K562 (cell line): Measurements from ENCODE around the gene DDAH1. TPM values are rescaled to one million over a fixed set of nuclear protein-coding genes. Genes with fewer than 3 reads are reported as not detected.
A peak's percentile ranks its signal among the peaks of the same experiment; 100 is the strongest.

Source experiments
- ATF1 ChIP-seq, 2 experiments: fragments of 450-650 bp in 1 of 2; IDR thresholded peaks; 2 replicates each; pipeline ENCODE4 v1.6.1; 2016; ENCODE audit warnings: missing compliant biosample characterization in 1 of 2, missing genetic modification characterization in 1 of 2
- ATF7 ChIP-seq: fragments of 450-650 bp; IDR thresholded peaks from 2 replicates; pipeline ENCODE4 v1.7.1; 2014; ENCODE audit warnings: mild to moderate bottlenecking, moderate library complexity
- CBX2 ChIP-seq: fragments of 200-600 bp; sonication (generic); IDR thresholded peaks from one replicate; pipeline ENCODE4 v1.6.1; 2012; ENCODE audit warnings: mild to moderate bottlenecking, low read length, inconsistent platforms; ENCODE audit not compliant: insufficient read depth, poor library complexity, severe bottlenecking
- DMBX1 ChIP-seq: fragments of 250-450 bp; sonication (Bioruptor Pico); IDR thresholded peaks from 2 replicates; pipeline ENCODE4 v1.8.0; 2022; ENCODE audit warnings: inconsistent platforms, mild to moderate bottlenecking, moderate library complexity, borderline replicate concordance
- EGR1 ChIP-seq: fragments of 450-650 bp; conservative IDR thresholded peaks from 2 replicates; pipeline ENCODE4 v1.6.1; 2017; ENCODE audit warnings: mild to moderate bottlenecking
- ETV5 ChIP-seq: sonication (generic); formaldehyde crosslinking; IDR thresholded peaks from 2 replicates; pipeline ENCODE4 v1.4.0; 2020; ENCODE audit warnings: low read depth, mild to moderate bottlenecking, missing genetic modification reagents
- KLF6 ChIP-seq: fragments of 250-450 bp; sonication (Bioruptor Pico); IDR thresholded peaks from 2 replicates; pipeline ENCODE4 v1.4.0; 2020; ENCODE audit warnings: mild to moderate bottlenecking, moderate library complexity, borderline replicate concordance
- NELFE ChIP-seq: IDR thresholded peaks from 2 replicates; pipeline ENCODE4 v1.6.1; 2011; ENCODE audit warnings: mild to moderate bottlenecking; ENCODE audit not compliant: insufficient read depth, insufficient read length
- SIN3B ChIP-seq: fragments of 450-650 bp; IDR thresholded peaks from 2 replicates; pipeline ENCODE4 v1.6.1; 2017; ENCODE audit warnings: low read depth, mild to moderate bottlenecking, moderate library complexity
- U2AF1 ChIP-seq: fragments of 200-400 bp; formaldehyde crosslinking; optimal IDR thresholded peaks from 2 replicates; pipeline ENCODE3; 2017; ENCODE audit warnings: mild to moderate bottlenecking, low read depth, low read length, moderate library complexity
- ZBTB7A ChIP-seq: IDR thresholded peaks from 2 replicates; pipeline ENCODE4 v1.6.1; 2011; ENCODE audit warnings: low read depth, mild to moderate bottlenecking, low read length, moderate library complexity, borderline replicate concordance; ENCODE audit not compliant: control insufficient read depth
- ZNF224 ChIP-seq: sonication (generic); formaldehyde crosslinking; IDR thresholded peaks from 2 replicates; pipeline ENCODE4 v1.8.0; 2022; ENCODE audit warnings: mild to moderate bottlenecking, missing genetic modification reagents
- ZNF253 ChIP-seq: fragments of 250-450 bp; sonication (Bioruptor Pico); conservative IDR thresholded peaks from 2 replicates; pipeline ENCODE4 v1.6.1; 2021; ENCODE audit warnings: mild to moderate bottlenecking
- polyA plus RNA-seq, 8 experiments: library from polyadenylated mRNA; depleted of rRNA in 4 of 8; stranded (reverse) in 5 of 8; unstranded in 3 of 8; fragments of >200 nt; fragmentation: Nextera tagmentation in 2 of 8; fragmentation: Illumina TruSeq in 1 of 8; extraction: Ambion mirVana in 2 of 8; extraction: Trizol in 1 of 8; gene quantifications; 2 replicates each; pipeline versions ENCODE4 v1.2.1 to v1.2.3, GENCODE V29; 2011 to 2014; ENCODE audit warnings: inconsistent platforms in 1 of 8, missing spikeins in 1 of 8
- total RNA-seq, 7 experiments: library from RNA; depleted of rRNA in 6 of 7; stranded (reverse); fragments of >200 nt in 6 of 7; fragmentation: Illumina TruSeq in 2 of 7; extraction: Trizol in 2 of 7; gene quantifications; 2 replicates each; pipeline versions ENCODE4 v1.2.1 to v1.2.3, GENCODE V29; 2011 to 2021; ENCODE audit warnings: low replicate concordance in 1 of 7
- TF ChIP-seq, protein P1 (sequence below), 3 experiments: IDR thresholded peaks in 2 of 3; conservative IDR thresholded peaks in 1 of 3; 2 replicates each; pipeline ENCODE4 v1.5.1; 2011 to 2012; ENCODE audit warnings: low read length in 3 of 3, mild to moderate bottlenecking in 3 of 3, control low read depth in 2 of 3, improper control_type of control experiment in 1 of 3, inconsistent platforms in 1 of 3, low read depth in 1 of 3, mixed read lengths in 1 of 3, moderate library complexity in 1 of 3; ENCODE audit not compliant: insufficient read depth in 2 of 3
- TF ChIP-seq, protein P2 (sequence below): fragments of 450-650 bp; IDR thresholded peaks from 2 replicates; pipeline ENCODE4 v1.6.1; 2018; ENCODE audit not compliant: partially characterized antibody
- TF ChIP-seq, protein P3 (sequence below): fragments of 450-650 bp; IDR thresholded peaks from 2 replicates; pipeline ENCODE4 v1.6.1; 2016; ENCODE audit warnings: borderline replicate concordance
- TF ChIP-seq, protein P4 (sequence below): fragments of 250-450 bp; sonication (Bioruptor Pico); IDR thresholded peaks from 2 replicates; pipeline ENCODE4 v1.8.0; 2022; ENCODE audit warnings: moderate library complexity, mild to moderate bottlenecking, inconsistent platforms
- TF ChIP-seq, protein P5 (sequence below): fragments of 450-650 bp; IDR thresholded peaks from 2 replicates; pipeline ENCODE4 v1.6.1; 2014; ENCODE audit warnings: low read depth, mild to moderate bottlenecking, moderate library complexity, borderline replicate concordance

The DDAH1 gene
- total and polyA plus RNA-seq, 9 of the 15 experiments (the other 6 are each of a cell fraction or from before 2014, with no cell fraction given), result 0.04 to 0.24 (median 0.10) TPM

DNA sequence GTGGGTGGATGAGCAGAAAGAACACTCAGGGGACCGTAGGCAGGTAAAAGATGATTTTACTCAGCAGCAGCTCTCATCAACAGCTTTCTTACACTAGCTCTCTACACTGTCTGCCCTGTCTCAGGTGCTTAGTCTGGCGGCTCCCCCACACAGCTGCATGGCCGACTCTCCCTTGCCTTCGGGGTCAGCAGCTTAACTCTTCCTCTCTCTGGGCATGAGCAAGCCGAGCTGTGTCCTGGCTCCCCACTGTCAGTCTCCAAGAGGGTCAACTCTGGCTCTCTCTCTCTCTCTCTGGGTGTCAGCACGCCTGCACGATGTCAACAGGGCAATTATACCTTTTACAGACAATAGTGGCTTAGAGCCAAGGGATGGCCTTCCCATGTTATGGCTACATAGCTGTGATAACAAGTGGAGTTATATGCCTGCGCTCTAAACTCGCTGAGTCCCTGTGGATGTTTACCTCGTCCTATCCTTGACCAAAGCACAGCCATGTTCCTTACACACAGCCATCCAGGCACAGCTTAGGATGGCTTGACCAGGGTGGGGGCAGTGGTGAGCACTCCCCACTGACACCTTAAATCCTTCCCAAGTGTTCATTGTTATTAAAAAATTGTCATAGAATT is 185.4 kb downstream of the DDAH1 start (continued):
- TF ChIP-seq, protein P1, sequence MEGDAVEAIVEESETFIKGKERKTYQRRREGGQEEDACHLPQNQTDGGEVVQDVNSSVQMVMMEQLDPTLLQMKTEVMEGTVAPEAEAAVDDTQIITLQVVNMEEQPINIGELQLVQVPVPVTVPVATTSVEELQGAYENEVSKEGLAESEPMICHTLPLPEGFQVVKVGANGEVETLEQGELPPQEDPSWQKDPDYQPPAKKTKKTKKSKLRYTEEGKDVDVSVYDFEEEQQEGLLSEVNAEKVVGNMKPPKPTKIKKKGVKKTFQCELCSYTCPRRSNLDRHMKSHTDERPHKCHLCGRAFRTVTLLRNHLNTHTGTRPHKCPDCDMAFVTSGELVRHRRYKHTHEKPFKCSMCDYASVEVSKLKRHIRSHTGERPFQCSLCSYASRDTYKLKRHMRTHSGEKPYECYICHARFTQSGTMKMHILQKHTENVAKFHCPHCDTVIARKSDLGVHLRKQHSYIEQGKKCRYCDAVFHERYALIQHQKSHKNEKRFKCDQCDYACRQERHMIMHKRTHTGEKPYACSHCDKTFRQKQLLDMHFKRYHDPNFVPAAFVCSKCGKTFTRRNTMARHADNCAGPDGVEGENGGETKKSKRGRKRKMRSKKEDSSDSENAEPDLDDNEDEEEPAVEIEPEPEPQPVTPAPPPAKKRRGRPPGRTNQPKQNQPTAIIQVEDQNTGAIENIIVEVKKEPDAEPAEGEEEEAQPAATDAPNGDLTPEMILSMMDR (IDR thresholded peaks at IDR 0.05 in 2 of 3, conservative IDR thresholded peaks at IDR 0.05 in 1 of 3; ENCODE audit: insufficient read depth in 2 of 3, low read depth in 1 of 3, low read length in 3 of 3), result no peak
- no peak for TF ChIP-seq ZNF253
- no peak for TF ChIP-seq ATF7
- TF ChIP-seq, protein P2, sequence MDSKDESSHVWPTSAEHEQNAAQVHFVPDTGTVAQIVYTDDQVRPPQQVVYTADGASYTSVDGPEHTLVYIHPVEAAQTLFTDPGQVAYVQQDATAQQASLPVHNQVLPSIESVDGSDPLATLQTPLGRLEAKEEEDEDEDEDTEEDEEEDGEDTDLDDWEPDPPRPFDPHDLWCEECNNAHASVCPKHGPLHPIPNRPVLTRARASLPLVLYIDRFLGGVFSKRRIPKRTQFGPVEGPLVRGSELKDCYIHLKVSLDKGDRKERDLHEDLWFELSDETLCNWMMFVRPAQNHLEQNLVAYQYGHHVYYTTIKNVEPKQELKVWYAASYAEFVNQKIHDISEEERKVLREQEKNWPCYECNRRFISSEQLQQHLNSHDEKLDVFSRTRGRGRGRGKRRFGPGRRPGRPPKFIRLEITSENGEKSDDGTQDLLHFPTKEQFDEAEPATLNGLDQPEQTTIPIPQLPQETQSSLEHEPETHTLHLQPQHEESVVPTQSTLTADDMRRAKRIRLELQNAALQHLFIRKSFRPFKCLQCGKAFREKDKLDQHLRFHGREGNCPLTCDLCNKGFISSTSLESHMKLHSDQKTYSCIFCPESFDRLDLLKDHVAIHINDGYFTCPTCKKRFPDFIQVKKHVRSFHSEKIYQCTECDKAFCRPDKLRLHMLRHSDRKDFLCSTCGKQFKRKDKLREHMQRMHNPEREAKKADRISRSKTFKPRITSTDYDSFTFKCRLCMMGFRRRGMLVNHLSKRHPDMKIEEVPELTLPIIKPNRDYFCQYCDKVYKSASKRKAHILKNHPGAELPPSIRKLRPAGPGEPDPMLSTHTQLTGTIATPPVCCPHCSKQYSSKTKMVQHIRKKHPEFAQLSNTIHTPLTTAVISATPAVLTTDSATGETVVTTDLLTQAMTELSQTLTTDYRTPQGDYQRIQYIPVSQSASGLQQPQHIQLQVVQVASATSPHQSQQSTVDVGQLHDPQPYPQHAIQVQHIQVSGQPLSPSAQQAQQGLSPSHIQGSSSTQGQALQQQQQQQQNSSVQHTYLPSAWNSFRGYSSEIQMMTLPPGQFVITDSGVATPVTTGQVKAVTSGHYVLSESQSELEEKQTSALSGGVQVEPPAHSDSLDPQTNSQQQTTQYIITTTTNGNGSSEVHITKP, result no peak
- TF ChIP-seq, protein P3, sequence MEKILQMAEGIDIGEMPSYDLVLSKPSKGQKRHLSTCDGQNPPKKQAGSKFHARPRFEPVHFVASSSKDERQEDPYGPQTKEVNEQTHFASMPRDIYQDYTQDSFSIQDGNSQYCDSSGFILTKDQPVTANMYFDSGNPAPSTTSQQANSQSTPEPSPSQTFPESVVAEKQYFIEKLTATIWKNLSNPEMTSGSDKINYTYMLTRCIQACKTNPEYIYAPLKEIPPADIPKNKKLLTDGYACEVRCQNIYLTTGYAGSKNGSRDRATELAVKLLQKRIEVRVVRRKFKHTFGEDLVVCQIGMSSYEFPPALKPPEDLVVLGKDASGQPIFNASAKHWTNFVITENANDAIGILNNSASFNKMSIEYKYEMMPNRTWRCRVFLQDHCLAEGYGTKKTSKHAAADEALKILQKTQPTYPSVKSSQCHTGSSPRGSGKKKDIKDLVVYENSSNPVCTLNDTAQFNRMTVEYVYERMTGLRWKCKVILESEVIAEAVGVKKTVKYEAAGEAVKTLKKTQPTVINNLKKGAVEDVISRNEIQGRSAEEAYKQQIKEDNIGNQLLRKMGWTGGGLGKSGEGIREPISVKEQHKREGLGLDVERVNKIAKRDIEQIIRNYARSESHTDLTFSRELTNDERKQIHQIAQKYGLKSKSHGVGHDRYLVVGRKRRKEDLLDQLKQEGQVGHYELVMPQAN, result no peak
- TF ChIP-seq ETV5 (CRISPR knock-in tag), result no peak
- TF ChIP-seq ZNF224 (CRISPR knock-in tag), result no peak
- TF ChIP-seq ATF1 (CRISPR knock-in tag; IDR thresholded peaks at IDR 0.05), result no peak
- peak; percentile 10; the same call in 1 of the 2 replicates for TF ChIP-seq ATF1 (tag; IDR thresholded peaks at IDR 0.05)
- TF ChIP-seq U2AF1, result no peak
- TF ChIP-seq KLF6 (CRISPR knock-in tag), result peak; percentile 91
- no peak for TF ChIP-seq EGR1
- no peak for TF ChIP-seq NELFE
- no peak for TF ChIP-seq CBX2
- TF ChIP-seq, protein P4, sequence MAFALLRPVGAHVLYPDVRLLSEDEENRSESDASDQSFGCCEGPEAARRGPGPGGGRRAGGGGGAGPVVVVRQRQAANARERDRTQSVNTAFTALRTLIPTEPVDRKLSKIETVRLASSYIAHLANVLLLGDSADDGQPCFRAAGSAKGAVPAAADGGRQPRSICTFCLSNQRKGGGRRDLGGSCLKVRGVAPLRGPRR (CRISPR knock-in tag), result peak; percentile 77
- TF ChIP-seq ZBTB7A, result no peak
- peak; percentile 95 for TF ChIP-seq DMBX1
- no peak for TF ChIP-seq SIN3B
- TF ChIP-seq, protein P5, sequence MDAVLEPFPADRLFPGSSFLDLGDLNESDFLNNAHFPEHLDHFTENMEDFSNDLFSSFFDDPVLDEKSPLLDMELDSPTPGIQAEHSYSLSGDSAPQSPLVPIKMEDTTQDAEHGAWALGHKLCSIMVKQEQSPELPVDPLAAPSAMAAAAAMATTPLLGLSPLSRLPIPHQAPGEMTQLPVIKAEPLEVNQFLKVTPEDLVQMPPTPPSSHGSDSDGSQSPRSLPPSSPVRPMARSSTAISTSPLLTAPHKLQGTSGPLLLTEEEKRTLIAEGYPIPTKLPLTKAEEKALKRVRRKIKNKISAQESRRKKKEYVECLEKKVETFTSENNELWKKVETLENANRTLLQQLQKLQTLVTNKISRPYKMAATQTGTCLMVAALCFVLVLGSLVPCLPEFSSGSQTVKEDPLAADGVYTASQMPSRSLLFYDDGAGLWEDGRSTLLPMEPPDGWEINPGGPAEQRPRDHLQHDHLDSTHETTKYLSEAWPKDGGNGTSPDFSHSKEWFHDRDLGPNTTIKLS, result no peak
